Testis (tissue), 2 donors: Measurements from ENCODE around the gene GRM5.
"Not testable (repeated sequence)": the region's sequence is repeated elsewhere in the genome, so short reads cannot be mapped to it uniquely, and the experiment has no call there.

Experiments
- POLR2A ChIP-seq: fragments of 450-650 bp; IDR thresholded peaks from one replicate; pipeline ENCODE4 v1.6.1; 2017; ENCODE audit warnings: antibody characterized with exemption, mild to moderate bottlenecking, moderate library complexity
- TF ChIP-seq, protein P1 (sequence below), 3 experiments: fragments of 450-650 bp in 2 of 3; fragments of 200-600 bp in 1 of 3; sonication (generic) in 1 of 3; IDR thresholded peaks; one replicate each; pipeline ENCODE4 v1.5.1; 2016 to 2019; ENCODE audit warnings: antibody characterized with exemption in 3 of 3, mild to moderate bottlenecking in 2 of 3, moderate library complexity in 1 of 3

DNA sequence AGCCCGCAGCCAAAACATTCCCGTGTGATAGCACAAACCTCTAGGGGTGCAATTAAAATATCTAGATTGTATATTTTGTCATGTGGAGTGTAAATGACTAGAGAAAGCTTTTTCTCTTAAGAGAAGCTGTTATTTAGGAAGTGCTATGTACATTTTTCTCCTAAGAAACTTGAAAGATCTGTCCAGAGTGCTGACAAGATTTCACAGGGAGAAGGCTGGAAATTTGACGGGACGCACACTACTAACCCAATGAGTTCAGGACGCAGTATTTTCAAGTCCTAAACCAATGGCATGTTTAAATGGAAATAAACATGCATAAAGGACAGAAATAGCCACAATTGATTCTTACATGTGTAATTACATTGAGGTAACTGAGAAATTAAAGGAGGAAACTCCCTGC, 3.9 kb downstream of the GRM5 start:
- TF ChIP-seq, protein P1, sequence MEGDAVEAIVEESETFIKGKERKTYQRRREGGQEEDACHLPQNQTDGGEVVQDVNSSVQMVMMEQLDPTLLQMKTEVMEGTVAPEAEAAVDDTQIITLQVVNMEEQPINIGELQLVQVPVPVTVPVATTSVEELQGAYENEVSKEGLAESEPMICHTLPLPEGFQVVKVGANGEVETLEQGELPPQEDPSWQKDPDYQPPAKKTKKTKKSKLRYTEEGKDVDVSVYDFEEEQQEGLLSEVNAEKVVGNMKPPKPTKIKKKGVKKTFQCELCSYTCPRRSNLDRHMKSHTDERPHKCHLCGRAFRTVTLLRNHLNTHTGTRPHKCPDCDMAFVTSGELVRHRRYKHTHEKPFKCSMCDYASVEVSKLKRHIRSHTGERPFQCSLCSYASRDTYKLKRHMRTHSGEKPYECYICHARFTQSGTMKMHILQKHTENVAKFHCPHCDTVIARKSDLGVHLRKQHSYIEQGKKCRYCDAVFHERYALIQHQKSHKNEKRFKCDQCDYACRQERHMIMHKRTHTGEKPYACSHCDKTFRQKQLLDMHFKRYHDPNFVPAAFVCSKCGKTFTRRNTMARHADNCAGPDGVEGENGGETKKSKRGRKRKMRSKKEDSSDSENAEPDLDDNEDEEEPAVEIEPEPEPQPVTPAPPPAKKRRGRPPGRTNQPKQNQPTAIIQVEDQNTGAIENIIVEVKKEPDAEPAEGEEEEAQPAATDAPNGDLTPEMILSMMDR (IDR thresholded peaks at IDR 0.05), result not testable (repeated sequence)
- TF ChIP-seq POLR2A, result not testable (repeated sequence)
